OCI-LY3 (cell line): ENCODE measurements around the gene CTSE.

Experiments used
- H2AFZ ChIP-seq: fragments of 200-600, 300-600 bp; shearing (Covaris generic); 2 replicates; pipeline ENCODE4 v1.6.0; 2014; ENCODE audit warnings: antibody characterized with exemption, low read depth, low read length
- H3K27ac ChIP-seq: fragments of 200-600, 300-600 bp; sonication (generic); 2 replicates; pipeline ENCODE4 v1.5.1; 2014; ENCODE audit warnings: mild to moderate bottlenecking, low read length, moderate library complexity, mixed read lengths
- H3K27me3 ChIP-seq: fragments of 200-600, 300-600 bp; sonication (generic); 2 replicates; pipeline ENCODE4 v1.6.1; 2014; ENCODE audit warnings: low read depth, low read length, mixed read lengths
- H3K36me3 ChIP-seq: fragments of 200-600, 300-600 bp; sonication (generic); replicated peaks from 2 replicates; pipeline ENCODE3; 2014; ENCODE audit warnings: low read depth, low read length, mixed read lengths
- H3K4me1 ChIP-seq: fragments of 300-600, 200-600 bp; sonication (generic); 2 replicates; pipeline ENCODE4 v1.6.1; 2014; ENCODE audit warnings: low read length, mixed read lengths
- H3K4me2 ChIP-seq: fragments of 200-600, 300-600 bp; sonication (generic); 2 replicates; pipeline ENCODE4 v1.6.1; 2014; ENCODE audit warnings: low read length, mixed read lengths
- H3K4me3 ChIP-seq: fragments of 300-600, 200-600 bp; sonication (generic); 2 replicates; pipeline ENCODE4 v1.5.1; 2014; ENCODE audit warnings: antibody characterized with exemption, mild to moderate bottlenecking, low read length, moderate library complexity
- H3K79me2 ChIP-seq: fragments of 300-600, 200-600 bp; shearing (Covaris generic); 2 replicates; pipeline ENCODE4 v1.6.1; 2014; ENCODE audit warnings: mild to moderate bottlenecking, low read length, mixed read lengths
- H3K9ac ChIP-seq: fragments of 300-600, 200-600 bp; shearing (Covaris generic); 2 replicates; pipeline ENCODE4 v1.6.0; 2014; ENCODE audit warnings: mild to moderate bottlenecking, low read length, moderate library complexity
- H3K9me3 ChIP-seq: fragments of 200-600, 300-600 bp; shearing (Covaris generic); 2 replicates; pipeline ENCODE4 v1.6.1; 2014; ENCODE audit warnings: low read length, mixed read lengths; ENCODE audit not compliant: insufficient read depth
- H4K20me1 ChIP-seq: fragments of 200-600, 300-600 bp; sonication (generic); 2 replicates; pipeline ENCODE4 v1.6.1; 2016; ENCODE audit warnings: low read length, mixed read lengths; ENCODE audit not compliant: insufficient read depth
- CTCF ChIP-seq: fragments of 200-600, 300-600 bp; sonication (generic); IDR thresholded peaks from 2 replicates; pipeline ENCODE4 v1.5.1; 2014; ENCODE audit warnings: antibody characterized with exemption, low read length, low read depth
- EZH2phosphoT487 ChIP-seq: fragments of 200-600 bp; shearing (Covaris generic); IDR thresholded peaks from 2 replicates; pipeline ENCODE4 v1.6.1; 2018; ENCODE audit warnings: antibody characterized with exemption, mixed run types, low read depth

Gene CTSE

DNA sequence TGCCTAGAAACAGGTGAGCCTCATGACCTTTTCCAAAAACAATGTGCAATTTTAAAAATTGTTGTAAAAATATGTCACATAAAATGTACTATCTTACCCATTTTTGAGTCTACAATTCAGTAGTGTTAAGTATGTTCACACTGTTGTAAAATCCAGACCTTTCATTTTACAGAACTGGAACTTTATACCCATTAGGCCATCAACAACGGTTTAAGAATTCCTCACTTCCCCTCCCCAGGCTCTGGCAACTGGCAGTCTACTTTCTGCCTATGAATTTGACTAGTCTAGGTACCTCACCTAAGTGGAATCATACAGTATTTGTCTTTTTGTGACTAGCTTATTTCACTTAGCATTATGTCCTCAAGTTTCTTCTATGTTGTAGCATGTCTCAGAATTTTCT lies 8.6 kb downstream of the CTSE start:
- Histone ChIP-seq H3K9ac (no peak overlapping the region), H3K4me2 (no peak overlapping the region), H4K20me1 (no peaks in the 10 kb centered on the region), H2AFZ (no peak overlapping the region), H3K27me3 (no peaks in the 10 kb centered on the region), H3K79me2 (peaks cover 5% of the 10 kb centered on the region; the same call in 1 of the 2 replicates), H3K4me3 (no peak overlapping the region), H3K4me1 (peaks cover 59% of the 10 kb centered on the region), H3K9me3 (peaks cover 3% of the 10 kb centered on the region; the same call in 1 of the 2 replicates), H3K27ac (no peak overlapping the region), H3K36me3 (no peaks in the 10 kb centered on the region)
- TF ChIP-seq EZH2phosphoT487 (no peak), CTCF (no peak)

GRCh38 chr1:206014601-206015000 lies 9.1 kb downstream of the CTSE start:
- TF ChIP-seq EZH2phosphoT487 (no peak), CTCF (no peak)

DNA sequence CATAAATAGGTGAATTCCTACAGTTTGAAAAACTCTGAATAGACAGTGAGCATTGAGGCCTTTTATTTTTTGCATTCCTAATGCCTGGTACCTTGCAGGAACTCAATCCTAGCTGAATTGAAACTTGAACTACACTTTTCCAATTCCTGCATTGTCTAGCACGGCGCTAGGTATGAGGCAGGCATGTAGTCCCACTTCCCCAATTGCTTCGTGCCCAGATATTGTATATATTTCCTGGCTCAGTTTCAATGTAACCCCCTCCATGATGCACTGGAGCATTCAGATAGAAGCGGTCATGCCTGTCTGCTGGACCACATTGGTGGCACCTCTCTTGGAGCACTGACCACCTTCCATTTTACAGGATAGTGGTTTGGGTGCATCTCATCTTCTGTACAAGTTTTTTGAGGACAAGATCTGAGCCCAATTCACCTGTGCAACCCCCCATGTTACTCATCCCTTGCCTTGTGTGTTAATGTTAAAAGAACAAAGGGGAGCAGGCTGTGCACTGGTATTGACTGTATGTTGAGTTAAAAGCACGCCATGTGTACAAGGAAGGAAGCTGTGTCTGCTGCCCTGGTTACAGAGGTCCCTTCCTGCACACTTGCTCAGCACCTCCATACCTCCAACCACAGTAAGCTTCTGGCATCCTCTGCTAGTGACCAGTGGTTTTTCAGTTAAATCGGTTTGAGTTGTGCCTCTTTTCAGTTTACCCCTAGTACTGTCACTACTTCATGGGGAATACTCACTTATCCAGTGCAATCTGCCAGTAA lies 10.5 kb downstream of the CTSE start:
- no peaks in the 10 kb centered on the region for H4K20me1 ChIP-seq
- H3K36me3 ChIP-seq, result no peaks in the 10 kb centered on the region
- H3K4me3 ChIP-seq, result peak overlapping the region; percentile 51
- H3K4me2 ChIP-seq, result peak overlapping the region; percentile 71
- H3K9me3 ChIP-seq, result peaks cover 3% of the 10 kb centered on the region; the same call in 1 of the 2 replicates
- TF ChIP-seq EZH2phosphoT487 (no peak), CTCF (no peak)
- H3K4me1 ChIP-seq, result peaks cover 62% of the 10 kb centered on the region
- no peak overlapping the region for H2AFZ ChIP-seq
- peak overlapping the region; percentile 81 for H3K27ac ChIP-seq
- H3K27me3 ChIP-seq, result no peaks in the 10 kb centered on the region
- H3K9ac ChIP-seq, result peak overlapping the region; percentile 59; the same call in 1 of the 2 replicates
- H3K79me2 ChIP-seq, result peaks cover 5% of the 10 kb centered on the region; the same call in 1 of the 2 replicates

More at GRCh38 chr1:206014601-206015000, 9.1 kb downstream of the CTSE start:
- Histone ChIP-seq H3K4me3 (no peak overlapping the region), H3K27ac (no peak overlapping the region), H3K9ac (no peak overlapping the region), H3K27me3 (no peaks in the 10 kb centered on the region), H2AFZ (no peak overlapping the region), H3K9me3 (peaks cover 3% of the 10 kb centered on the region; the same call in 1 of the 2 replicates), H3K4me1 (peaks cover 62% of the 10 kb centered on the region), H3K36me3 (no peaks in the 10 kb centered on the region), H3K79me2 (peaks cover 5% of the 10 kb centered on the region; the same call in 1 of the 2 replicates), H3K4me2 (no peak overlapping the region), H4K20me1 (no peaks in the 10 kb centered on the region)

GRCh38 chr1:206012086-206012859 lies 11.4 kb downstream of the CTSE start:
- H3K27ac ChIP-seq, result peak overlapping the region; percentile 81
- peaks cover 62% of the 10 kb centered on the region for H3K4me1 ChIP-seq
- peak overlapping the region; percentile 59 for H3K9ac ChIP-seq
- H3K36me3 ChIP-seq, result no peaks in the 10 kb centered on the region
- peak overlapping the region; percentile 51 for H3K4me3 ChIP-seq
- no peaks in the 10 kb centered on the region for H4K20me1 ChIP-seq
- peaks cover 5% of the 10 kb centered on the region; the same call in 1 of the 2 replicates for H3K79me2 ChIP-seq
- peak overlapping the region; percentile 71 for H3K4me2 ChIP-seq
- H2AFZ ChIP-seq, result no peak overlapping the region; the same call in 1 of the 2 replicates
- no peaks in the 10 kb centered on the region for H3K27me3 ChIP-seq
- H3K9me3 ChIP-seq, result no peaks in the 10 kb centered on the region
- TF ChIP-seq EZH2phosphoT487 (no peak), CTCF (no peak)
